ENCODE data around the gene FSTL4.

FSTL4 gene

DNA sequence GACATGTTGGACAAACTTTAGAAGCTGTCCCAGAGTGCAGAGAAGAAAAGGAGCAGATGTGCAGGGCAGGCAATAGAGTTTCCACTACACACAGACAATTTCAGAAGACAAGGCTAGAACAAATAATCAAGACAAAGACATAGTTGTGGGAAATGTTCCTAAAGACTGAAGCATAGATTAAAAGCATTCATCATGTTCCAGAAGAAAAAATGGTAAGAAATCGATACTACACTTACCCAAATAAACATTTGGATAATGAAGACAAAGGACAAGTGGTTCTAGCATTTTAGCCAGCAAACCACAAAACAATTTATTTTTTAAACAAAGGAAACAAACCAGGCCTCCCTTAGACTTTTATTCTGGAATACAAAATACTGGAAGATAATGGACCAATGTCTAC lies 97.9 kb downstream of the FSTL4 start:
- DNase-seq (ENCODE audit: low spot score), result no peak

GRCh38 chr5:133512896-133513295 lies 99.4 kb downstream of the FSTL4 start:
- no peak for DNase-seq (ENCODE audit: low spot score)

DNA sequence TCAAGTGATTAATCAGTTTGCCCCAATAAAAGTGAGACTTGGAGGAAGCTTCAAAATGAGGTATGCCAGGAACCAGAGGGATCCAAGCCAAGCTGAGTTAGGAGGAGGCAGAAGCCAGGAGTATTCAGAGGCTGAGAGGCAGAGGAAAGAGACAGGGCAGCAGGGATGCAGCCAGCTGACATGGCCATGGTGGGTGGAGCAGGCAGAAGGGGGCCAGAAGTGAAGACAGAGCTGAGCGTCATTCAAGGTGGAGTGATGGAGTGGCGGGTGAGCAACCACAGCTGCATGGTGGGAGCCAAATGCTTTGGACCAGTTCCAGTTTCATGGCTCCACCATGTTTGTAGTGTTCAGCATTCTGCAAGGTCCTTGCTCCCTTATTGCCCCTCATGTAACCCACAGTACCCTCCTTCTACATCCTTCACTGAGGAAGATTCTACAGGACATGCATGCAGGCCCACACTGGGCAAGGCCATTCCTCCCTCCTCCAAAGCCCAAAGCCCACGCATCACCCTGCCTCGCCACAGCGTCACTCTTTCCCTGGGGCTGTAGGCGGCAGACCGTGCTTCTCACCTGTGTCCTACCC lies 100.6 kb downstream of the FSTL4 start:
- no peak for DNase-seq (ENCODE audit: low spot score)

- DNase-seq (ENCODE audit: low spot score), result no peak
Observed at GRCh38 chr5:133510634-133511262, 101.6 kb downstream of the FSTL4 start.

DNA sequence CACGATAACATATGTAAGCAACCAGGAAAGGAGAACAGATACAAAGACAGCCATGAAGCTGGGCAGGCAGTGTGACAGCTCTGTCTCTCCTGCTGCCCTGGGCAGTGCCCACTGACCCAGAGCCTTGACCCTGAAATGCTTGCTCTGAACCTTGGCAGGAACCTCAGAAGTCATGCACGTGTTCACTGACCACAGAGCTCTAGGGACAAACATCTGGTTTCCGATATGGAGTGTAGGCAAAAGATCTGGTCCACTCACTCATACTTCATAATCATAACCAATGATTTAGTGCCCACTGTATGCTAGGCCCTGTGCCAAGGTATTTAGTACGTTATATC lies 102.6 kb downstream of the FSTL4 start:
- no peak for DNase-seq (ENCODE audit: low spot score)

- DNase-seq (ENCODE audit: low spot score), result no peak
Observed at GRCh38 chr5:133508845-133509741, 103.2 kb downstream of the FSTL4 start.

GRCh38 chr5:133508331-133508730 lies 104.0 kb downstream of the FSTL4 start:
- DNase-seq (ENCODE audit: low spot score), result no peak

GRCh38 chr5:133506181-133506580 lies 106.2 kb downstream of the FSTL4 start:
- no peak for DNase-seq (ENCODE audit: low spot score)

DNA sequence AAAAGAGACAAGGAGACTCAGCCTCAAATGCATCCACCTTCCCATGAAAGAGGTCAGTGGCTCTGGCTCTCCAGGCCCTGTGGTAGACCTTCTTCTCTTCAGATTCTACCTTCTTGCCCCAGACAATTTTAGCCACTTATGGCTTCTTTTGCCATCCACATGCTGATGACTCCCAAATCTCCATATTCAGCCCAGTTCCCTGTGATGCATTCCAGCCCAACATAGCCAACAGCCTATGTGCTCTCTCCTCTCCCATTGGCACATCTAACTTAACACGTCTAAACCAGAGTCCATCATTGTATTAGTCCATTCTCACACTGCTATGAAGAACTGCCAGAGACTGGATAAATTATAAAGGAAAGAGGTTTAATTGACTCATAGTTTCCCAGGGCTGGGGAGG lies 108.8 kb downstream of the FSTL4 start:
- DNase-seq (ENCODE audit: low spot score), result no peak

DNA sequence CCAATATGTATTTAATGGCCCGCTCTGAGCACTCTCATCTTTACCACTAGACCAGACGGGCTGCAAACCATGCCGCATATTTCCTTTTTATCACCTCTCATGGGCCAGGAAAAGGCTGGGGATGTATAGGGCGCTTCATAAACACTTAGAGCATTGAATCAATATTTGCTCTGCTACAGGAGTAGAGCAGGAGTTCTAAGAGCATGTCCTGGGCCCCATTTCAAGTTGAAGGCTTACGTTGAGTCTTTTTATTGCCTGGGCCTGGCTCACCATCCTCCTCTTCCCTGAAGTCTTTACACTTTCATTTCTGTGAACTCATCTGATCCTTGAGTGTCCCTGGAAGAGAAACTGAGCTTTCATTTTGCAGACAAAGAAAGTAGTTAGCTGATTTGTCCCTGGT lies 112.4 kb downstream of the FSTL4 start:
- no peak for DNase-seq (ENCODE audit: low spot score)

- no peak for DNase-seq (ENCODE audit: low spot score)
Observed at GRCh38 chr5:133497608-133498348, 114.6 kb downstream of the FSTL4 start.

DNA sequence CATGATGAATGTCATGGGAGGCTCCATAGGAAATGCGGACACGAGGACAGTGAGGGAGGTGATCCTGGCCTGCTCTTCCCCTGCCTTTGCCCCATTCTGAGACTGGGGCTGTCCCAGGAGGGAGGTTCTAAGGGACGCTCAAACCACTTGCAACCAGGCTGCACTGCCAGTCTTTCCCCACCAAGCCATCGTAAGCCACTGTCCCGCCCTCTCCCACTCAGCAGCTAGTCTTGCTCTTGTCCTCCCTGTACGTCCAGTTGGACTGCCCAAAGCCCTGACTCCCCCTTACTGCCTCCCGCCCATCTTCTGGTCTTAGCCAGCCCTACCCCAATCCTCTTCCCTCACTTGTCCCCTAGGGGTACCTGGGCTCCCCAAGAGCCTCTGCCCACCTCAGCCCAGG lies 115.7 kb downstream of the FSTL4 start:
- no peak for DNase-seq (ENCODE audit: low spot score)

GRCh38 chr5:133494923-133495246 lies 117.5 kb downstream of the FSTL4 start:
- no peak for DNase-seq (ENCODE audit: low spot score)

- no peak for DNase-seq (ENCODE audit: low spot score)
Observed at GRCh38 chr5:133494232-133494922, 118.0 kb downstream of the FSTL4 start.

DNA sequence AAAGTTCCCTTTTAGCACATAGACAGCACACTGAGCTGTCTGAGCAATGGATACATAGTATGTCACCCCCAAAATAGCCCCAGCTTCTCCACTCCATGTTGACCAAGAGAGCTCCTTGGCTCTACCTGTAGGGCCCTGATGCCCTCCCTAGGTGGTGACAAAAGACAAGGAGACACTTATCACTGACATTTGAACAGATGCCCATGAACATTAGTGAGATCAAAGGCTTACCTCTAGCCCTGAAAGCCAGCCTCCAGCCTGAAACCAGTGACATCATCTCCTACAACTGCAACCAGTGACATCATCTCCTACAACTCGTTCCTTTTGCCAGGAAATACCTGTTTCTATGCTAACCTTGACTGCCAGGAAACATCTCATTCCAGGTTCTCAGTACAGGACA lies 122.7 kb downstream of the FSTL4 start:
- DNase-seq (ENCODE audit: low spot score), result peak; percentile 1

- peak; percentile 37 for DNase-seq (ENCODE audit: low spot score)
Observed at GRCh38 chr5:133487093-133487492, 125.2 kb downstream of the FSTL4 start.

DNA sequence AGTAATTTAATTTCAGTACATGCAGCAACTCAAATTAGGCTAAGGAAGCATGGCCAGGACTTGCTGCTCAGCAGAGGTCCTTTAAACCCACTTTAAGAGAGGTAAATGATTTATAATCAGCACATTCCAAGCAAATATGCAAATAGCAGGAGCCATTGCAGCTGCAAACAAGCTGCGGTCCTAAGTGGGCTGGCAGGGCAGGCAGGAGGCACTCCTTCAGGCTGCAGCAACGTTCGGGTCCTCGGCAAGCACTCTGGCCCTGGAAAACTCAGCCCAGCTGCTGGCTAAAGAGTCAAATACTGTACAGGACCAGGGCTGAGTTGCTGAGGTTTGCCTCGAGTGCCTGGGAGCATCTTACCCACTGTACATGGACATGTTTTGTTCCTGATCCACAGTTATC lies 126.9 kb downstream of the FSTL4 start:
- no peak for DNase-seq (ENCODE audit: low spot score)

GRCh38 chr5:133483406-133484090 lies 128.8 kb downstream of the FSTL4 start:
- no peak for DNase-seq (ENCODE audit: low spot score)

- DNase-seq (ENCODE audit: low spot score), result no peak
Observed at GRCh38 chr5:133482028-133482427, 130.3 kb downstream of the FSTL4 start.

DNA sequence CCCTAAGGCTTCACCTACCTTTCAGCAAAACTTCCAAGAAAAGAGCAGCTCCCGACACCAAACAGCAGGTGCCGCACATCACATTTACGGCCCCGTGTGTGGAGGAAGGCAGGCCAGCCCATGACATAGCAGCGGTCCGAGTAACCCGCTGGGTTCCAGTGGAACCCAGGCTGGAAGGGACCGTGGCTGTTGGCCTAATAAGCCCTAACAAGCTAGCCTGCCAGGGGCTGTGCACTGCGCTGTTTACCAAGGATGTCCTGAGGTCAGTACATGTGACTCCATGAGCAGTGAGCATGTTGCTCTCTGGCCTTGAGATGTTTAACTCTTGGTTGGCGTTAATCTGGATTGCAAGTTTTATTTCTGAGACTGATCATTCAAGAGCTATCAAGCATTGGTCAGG lies 131.5 kb downstream of the FSTL4 start:
- DNase-seq (ENCODE audit: low spot score), result no peak

DNA sequence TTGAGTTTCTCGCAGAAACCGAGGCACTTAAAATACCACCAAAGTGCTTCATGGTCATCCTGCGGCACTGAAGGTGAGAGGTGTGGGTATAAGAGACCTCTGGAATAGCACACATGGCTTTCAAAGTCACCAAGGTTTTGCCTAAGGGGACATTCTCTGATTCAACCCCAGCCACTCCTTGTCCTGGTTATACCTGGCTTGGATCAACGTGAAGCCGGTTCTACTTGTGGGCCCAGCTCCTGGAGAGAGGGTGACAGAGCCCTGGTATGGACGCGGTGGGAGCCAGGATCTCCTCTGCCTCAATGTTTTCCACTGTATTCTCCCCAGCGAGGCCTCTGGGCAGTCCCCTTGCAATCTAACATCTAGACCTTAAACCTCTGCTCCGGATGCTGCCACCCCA lies 132.0 kb downstream of the FSTL4 start:
- DNase-seq (ENCODE audit: low spot score), result no peak
